Measurements from ENCODE around the gene FAM171A1.

DNA sequence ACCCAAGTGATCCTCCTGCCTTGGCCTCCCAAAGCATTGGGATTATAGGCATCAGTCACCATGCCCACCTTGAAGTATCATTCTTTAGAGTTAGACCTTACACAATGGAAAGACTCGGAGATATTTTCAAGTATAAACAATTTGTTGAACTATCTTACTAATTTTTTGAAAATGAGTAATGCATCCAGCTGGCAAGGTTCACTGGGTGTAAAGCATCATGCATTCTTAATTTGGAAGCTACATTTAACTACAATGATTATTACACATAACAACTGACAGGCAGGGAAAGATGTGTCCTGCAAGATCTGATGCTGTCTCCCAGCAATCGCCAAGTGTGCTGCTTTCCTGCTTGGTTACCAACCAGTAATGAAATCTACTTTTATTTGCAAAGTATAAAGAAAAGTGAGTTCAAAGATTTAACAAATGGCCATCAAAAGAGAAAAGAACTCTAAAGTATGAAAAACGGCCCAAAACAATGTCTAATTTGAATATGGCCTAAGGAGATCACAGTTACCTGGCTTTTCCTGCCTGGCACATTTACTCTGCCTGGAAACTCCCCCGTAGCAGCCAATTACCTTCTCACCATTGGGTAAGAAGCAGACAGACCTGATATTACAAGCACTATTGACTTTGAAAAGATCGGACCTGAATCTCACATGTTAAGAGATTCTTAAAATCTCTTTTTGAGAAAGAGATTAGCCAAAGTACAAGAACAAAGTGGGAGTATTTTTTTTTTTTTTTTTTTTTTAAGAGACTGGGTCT lies 143.3 kb downstream of the FAM171A1 start:
- TF ChIP-seq CTCF (conservative IDR thresholded peaks at IDR 0.05 in 1 of 2, IDR thresholded peaks at IDR 0.05 in 1 of 2; ENCODE audit: extremely low read depth in 1 of 2, insufficient read depth in 1 of 2, low read depth in 1 of 2, low read length in 2 of 2) (no peak), EZH2 (IDR thresholded peaks at IDR 0.05; ENCODE audit: borderline replicate concordance, low read length) (no peak)
